Anterior cingulate cortex (tissue), 58 donors: ENCODE data around the gene RSL1D1.
"Not testable (repeated sequence)": the region's sequence is repeated elsewhere in the genome, so short reads cannot be mapped to it uniquely, and the experiment has no call there.

Experiments used
- DNase-seq, 58 donors: peaks; one replicate each; lab custom pipeline; 2025; lab: John Stamatoyannopoulos, UW

The RSL1D1 gene

GRCh38 chr16:11799509-11800381 is 51.6 kb downstream of the RSL1D1 start:
- no peak for DNase-seq

- no peak for DNase-seq
Measured at GRCh38 chr16:11799017-11799381, 52.3 kb downstream of the RSL1D1 start.

- peak in 3 of 58 donors; percentile 17 to 34 (median 33) for DNase-seq
Measured at GRCh38 chr16:11797957-11798299, 53.4 kb downstream of the RSL1D1 start.

- peak; percentile 73 to 97 (median 94) for DNase-seq
Measured at GRCh38 chr16:11797166-11797956, 54.0 kb downstream of the RSL1D1 start, which contains the start of gene ZC3H7A. TSS of gene ZC3H7A (minus strand) at chr16:11797258. CDS start at chr16:11782354, 14,904 bp downstream.

GRCh38 chr16:11796227-11797165 is 54.8 kb downstream of the RSL1D1 start:
- peak in 45 of 58 donors; percentile 2 to 64 (median 17) for DNase-seq

- DNase-seq, result no peak
Measured at GRCh38 chr16:11795887-11796226, 55.5 kb downstream of the RSL1D1 start.

- no peak for DNase-seq
Measured at GRCh38 chr16:11794996-11795886, 56.1 kb downstream of the RSL1D1 start.

- DNase-seq, result no peak
Measured at GRCh38 chr16:11794447-11794846, 56.9 kb downstream of the RSL1D1 start.

GRCh38 chr16:11793840-11794239 is 57.5 kb downstream of the RSL1D1 start:
- DNase-seq, result no peak

GRCh38 chr16:11792410-11793241 is 58.7 kb downstream of the RSL1D1 start:
- DNase-seq, result no peak

GRCh38 chr16:11791144-11791828 is 60.1 kb downstream of the RSL1D1 start:
- DNase-seq, result no peak

- no peak for DNase-seq
Measured at GRCh38 chr16:11788914-11789313, 62.4 kb downstream of the RSL1D1 start.

- DNase-seq, result not testable (repeated sequence)
Measured at GRCh38 chr16:11784980-11785599, 66.3 kb downstream of the RSL1D1 start.

- not testable (repeated sequence) for DNase-seq
Measured at GRCh38 chr16:11784381-11784780, 67.0 kb downstream of the RSL1D1 start.

GRCh38 chr16:11784038-11784369 is 67.3 kb downstream of the RSL1D1 start:
- DNase-seq, result no peak
